Motor neuron (in vitro differentiated cells): ENCODE measurements around the gene KCNA3. TPM values are rescaled to one million over a fixed set of nuclear protein-coding genes. Genes with fewer than 3 reads are reported as not detected.

Source experiments
- ATAC-seq, 8 experiments: fragments of 200-7000 bp; cut with Tn5 transposase; replicated peaks in 6 of 8; 2 replicates each; pipeline ENCODE4 v1.8.0; 2021; ENCODE audit warnings: mild to moderate bottlenecking in 8 of 8, moderate library complexity in 8 of 8
- H3K27ac ChIP-seq, 2 donors: fragments of 250-450 bp; sonication (Bioruptor Pico); 2 replicates each; pipeline ENCODE4 v1.9.0; 2021; ENCODE audit warnings: antibody characterized with exemption in 2 of 2, mild to moderate bottlenecking in 2 of 2, moderate library complexity in 1 of 2
- H3K4me1 ChIP-seq, 2 donors: fragments of 250-450 bp; sonication (Bioruptor Pico); replicated peaks in 1 of 2; 2 replicates each; pipeline ENCODE4 v1.6.1; 2021; ENCODE audit warnings: antibody characterized with exemption in 2 of 2, mild to moderate bottlenecking in 2 of 2, moderate library complexity in 1 of 2
- H3K4me3 ChIP-seq, 5 donors: fragments of 250-450 bp; sonication (Bioruptor Pico); 2 replicates each; pipeline ENCODE4 v1.9.0; 2021; ENCODE audit warnings: antibody characterized with exemption in 5 of 5, mild to moderate bottlenecking in 5 of 5, moderate library complexity in 4 of 5
- WGBS, 10 experiments: fragments of 450-650 bp; shearing (Covaris generic); methylation state at CpG; one replicate each; pipeline ENCODE4 v1.0.0; 2022; 5-methylcytosine and 5-hydroxymethylcytosine counted together
- in situ Hi-C, 9 experiments: fragments of 400-800 bp; cut with MboI; loops; one replicate each; pipeline ENCODE4 v1.15.0; 2021; ENCODE audit warnings: low sequenced_read_pairs in 9 of 9, low pct_unique_long_range_greater_than_20kb in 2 of 9; ENCODE audit not compliant: unreplicated experiment in 9 of 9
- total RNA-seq, 8 experiments: library from RNA; unstranded; fragments of 300-600 nt; gene quantifications; 2 replicates each; pipeline versions ENCODE4 v1.2.3 to v1.2.4, GENCODE V29; 2022

Gene KCNA3
- total RNA-seq, 8 experiments from 2014 or later: 0.10 to 4.3 (median 3.8) TPM; not detected in 2

DNA sequence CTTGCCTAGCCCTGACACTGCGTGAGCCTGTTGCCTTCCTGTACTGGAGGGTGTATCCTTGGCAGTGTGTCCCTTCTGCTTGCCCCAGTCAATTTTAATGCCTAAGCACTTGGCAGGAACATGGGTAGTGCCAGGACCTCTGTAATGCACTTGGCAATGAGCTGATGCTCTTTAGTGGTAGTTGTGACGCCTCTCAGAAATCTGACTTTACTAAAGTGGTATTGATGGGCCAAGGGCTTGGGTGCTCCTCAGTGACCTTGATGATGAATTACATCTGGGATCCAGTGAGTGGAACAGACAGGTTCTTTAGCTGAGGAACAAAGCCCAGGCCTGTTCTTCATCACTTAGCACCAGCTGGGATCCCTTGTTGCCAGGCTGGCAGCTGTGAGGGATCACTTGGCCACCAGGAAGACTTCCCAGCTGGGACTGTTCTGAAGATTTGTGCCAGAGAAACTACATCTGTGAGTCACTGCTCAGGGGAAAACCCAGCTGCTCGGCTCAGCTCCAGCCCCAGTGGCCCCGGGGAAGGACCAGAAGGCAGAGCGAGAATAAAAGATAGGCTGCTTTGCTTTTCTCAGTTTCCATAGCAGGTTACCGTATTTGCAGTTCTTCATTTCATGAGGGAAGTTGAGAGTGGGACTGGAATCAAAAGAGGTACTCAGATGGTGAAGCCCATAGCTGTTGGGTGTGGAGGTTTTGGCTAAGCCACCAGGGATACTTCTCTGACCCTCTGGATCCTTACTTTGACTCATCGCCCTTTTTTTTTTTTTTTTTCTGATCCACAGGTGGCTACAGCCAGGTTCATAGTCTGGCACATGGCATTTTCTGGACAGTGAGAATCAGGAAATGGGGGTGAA is 40.1 kb downstream of the KCNA3 start:
- WGBS, 10 experiments: 0 to 83% (median 75%) methylated on average over 1 to 7 of the region's 7 CpGs; no CpG with 5 or more reads in 1 of the 10 experiments
- peak in 4 of 8 experiments; percentile 31 to 97 (median 77) for ATAC-seq
- in situ Hi-C loops: loop anchor here in 3 of 9 experiments (10.0 to 25.0 kb wide), 2 partner anchors 128 to 130 kb away; no protein-coding TSS in a partner anchor
- H3K4me1 ChIP-seq: no peaks in the 10 kb centered on the region
- no peak overlapping the region for H3K27ac ChIP-seq
- H3K4me3 ChIP-seq: no peak overlapping the region

DNA sequence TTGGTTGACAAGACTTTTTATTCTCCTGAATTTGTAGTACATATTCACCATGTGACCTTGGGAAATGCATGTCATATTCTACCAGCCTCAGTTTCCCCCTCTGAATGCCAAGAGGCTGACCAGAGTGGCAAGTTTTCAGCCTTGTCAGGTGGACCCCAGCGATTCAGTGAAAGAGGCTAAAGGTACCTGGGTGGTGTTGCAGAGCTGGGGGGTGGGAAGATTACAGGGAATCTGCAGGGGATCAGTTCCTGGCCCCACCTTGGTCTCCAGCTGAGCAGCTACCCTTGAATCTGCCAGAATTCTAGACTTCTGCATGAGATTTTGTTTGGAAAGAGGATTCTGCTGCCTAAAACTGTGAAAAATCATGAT is 40.7 kb downstream of the KCNA3 start:
- in situ Hi-C loops: loop anchor here in 3 of 9 experiments (10.0 to 25.0 kb wide), 2 partner anchors 128 to 131 kb away; no protein-coding TSS in a partner anchor
- Histone ChIP-seq H3K4me3 (no peak overlapping the region), H3K27ac (no peak overlapping the region), H3K4me1 (no peaks in the 10 kb centered on the region)
- 20 to 100% (median 50%) methylated on average over 1 of the region's 1 CpG; no CpG with 5 or more reads in 5 of the 10 experiments for WGBS, 10 experiments
- no peak for ATAC-seq

DNA sequence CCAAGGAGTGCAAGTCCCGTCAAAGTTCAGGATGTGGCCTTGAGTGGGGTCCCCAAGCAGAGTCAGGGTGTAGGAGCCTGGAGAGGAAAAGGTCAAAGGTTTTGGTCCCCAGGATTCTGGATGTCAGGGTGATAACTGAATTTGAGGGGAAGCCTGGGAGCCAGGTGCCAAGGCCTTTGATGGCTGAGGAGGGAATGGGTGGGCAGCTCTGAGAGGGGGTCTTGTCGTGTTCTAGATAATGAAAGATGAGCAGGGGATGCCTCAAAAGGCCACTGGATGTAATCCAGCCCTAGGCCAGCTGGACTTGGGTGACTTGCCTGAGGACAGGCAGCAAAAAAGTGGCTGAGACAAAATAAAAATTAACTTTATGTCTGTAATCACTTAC is 41.1 kb downstream of the KCNA3 start:
- Histone ChIP-seq H3K4me3 (no peak overlapping the region), H3K27ac (no peak overlapping the region), H3K4me1 (no peaks in the 10 kb centered on the region)
- ATAC-seq: no peak
- WGBS, 10 experiments: 40 to 86% (median 47%) methylated on average over 1 to 2 of the region's 2 CpGs; no CpG with 5 or more reads in 5 of the 10 experiments
- in situ Hi-C loops: loop anchor here in 3 of 9 experiments (10.0 to 25.0 kb wide), 2 partner anchors 129 to 131 kb away; no protein-coding TSS in a partner anchor

DNA sequence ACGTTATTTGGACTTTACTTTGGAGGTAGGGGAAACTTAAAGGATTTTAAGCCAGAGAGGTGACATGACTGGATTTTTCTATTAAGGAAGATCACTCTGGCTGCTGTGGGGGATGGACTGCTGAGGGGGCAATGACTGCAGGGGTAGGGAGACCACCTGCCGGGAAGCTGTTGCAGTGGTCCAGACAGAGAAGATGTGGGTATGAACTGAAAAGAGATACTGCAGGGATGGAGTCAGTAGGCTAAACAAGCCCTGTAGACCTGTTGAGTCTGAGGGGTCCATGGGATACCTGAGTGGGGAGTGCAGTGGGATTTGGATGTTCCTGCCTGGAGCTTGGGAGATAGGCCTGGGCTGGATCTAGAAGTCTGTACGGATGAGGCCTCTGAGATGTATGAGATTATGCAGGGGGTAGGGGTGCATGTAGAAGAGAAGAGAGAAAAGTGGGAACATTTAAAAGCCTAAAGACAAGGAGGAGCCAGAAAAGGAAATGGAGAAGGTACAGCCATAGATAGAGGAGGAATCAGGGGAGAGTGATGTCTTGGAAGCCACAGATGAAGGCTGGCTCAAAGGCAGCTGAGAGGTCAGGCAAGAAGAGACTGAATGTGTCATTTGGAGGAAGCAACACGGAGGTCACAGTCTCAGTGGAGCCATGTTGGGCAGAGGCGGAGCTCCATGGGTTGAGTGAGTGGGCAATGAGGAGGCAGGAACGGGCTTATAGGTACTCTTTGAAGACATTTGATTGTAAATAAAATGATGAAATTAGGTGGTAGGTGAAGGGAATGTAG is 42.7 kb downstream of the KCNA3 start:
- H3K4me1 ChIP-seq: no peaks in the 10 kb centered on the region
- H3K4me3 ChIP-seq: no peak overlapping the region
- ATAC-seq: no peak
- 8 to 87% (median 61%) methylated on average over 1 to 6 of the region's 6 CpGs for WGBS, 10 experiments
- no peak overlapping the region for H3K27ac ChIP-seq
- in situ Hi-C loops: loop anchor here in 3 of 9 experiments (10.0 to 25.0 kb wide), 2 partner anchors 130 to 133 kb away; no protein-coding TSS in a partner anchor

DNA sequence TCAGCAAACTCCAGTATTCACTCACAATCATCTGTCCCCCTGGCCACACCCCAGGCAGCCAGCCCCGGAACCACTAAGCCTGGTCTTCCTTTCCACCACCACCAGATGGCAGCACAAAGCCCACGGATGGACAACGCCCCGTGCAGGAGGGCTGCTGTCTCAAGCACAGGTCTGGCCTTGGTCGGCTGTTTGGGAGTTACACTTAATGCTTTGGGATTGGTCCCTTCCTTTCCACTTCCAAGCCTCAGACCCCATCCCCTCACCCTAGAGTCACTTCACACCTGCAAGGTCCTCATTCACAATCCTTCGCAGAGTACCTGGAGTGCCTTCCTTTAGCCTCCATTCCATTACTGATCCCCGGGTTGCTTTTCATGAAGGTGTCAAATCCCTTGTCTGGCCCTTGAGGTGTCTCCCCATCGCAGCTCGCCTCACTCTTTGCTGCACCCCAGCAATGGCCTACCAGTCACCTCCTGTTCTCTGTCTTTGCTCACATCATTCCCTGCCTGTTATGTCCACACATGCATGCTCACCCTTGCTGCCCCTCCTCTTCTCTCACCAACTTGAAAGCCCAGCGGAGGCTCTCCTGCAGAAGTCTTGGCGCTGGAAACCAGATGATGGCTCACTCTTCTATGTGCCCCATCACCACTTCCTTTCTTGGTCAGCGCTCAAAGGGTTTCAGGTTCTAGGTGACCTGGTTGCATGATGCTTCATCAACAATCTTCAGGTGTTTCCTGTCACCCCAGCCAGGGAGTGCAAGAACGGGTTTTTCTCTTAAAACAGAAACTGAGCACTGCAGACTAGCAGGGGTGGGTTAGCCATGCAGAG is 43.7 kb downstream of the KCNA3 start:
- WGBS, 10 experiments: 4 to 66% (median 54%) methylated on average over 2 to 10 of the region's 13 CpGs; no CpG with 5 or more reads in 1 of the 10 experiments
- Histone ChIP-seq H3K4me3 (no peak overlapping the region), H3K27ac (no peak overlapping the region), H3K4me1 (no peaks in the 10 kb centered on the region)
- ATAC-seq: peak; percentile 72 to 99 (median 99)
- in situ Hi-C loops: loop anchor here in 3 of 9 experiments (10.0 to 25.0 kb wide), 2 partner anchors 131 to 134 kb away; no protein-coding TSS in a partner anchor

DNA sequence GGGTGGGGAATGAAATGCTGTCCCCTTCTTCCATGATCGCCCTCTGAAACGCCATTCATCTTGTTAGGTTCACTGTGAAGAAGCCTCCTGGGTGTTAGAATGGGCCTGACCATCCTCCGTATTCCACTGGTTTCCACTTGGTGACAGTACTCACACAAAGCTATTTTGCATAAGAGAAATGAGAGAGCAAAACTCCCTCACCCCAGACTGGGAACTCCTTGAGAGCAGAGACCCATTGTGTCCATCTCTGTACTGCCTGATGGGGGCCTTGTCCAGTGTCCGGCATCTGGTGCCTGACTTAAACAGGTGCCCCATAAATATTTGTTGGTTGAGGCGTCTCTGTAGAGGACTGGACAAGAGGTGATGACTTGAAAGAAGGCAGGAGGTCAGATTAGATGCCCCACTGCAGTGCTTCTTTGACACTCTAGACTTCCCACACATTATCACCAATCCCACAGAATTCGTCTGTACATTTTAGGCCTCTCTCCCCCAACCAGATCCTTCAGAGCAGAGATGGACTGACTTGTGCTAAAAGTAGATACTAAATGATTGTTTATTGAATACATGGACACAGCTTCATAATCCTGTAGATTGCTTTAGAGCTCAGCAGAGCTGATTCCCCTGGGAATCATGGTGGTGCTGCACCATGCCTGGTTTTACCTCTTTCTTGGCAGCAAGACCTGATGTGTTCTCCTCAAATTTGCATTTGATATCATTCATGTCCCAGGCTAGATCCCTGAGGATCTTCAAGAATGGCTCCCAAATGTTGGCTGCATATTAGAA is 46.2 kb downstream of the KCNA3 start:
- Histone ChIP-seq H3K4me3 (no peak overlapping the region), H3K4me1 (no peaks in the 10 kb centered on the region), H3K27ac (no peak overlapping the region)
- 0 to 82% (median 66%) methylated on average over 1 to 6 of the region's 6 CpGs; no CpG with 5 or more reads in 3 of the 10 experiments for WGBS, 10 experiments
- in situ Hi-C loops: loop anchor here in 6 of 9 experiments (10.0 to 25.0 kb wide), 3 partner anchors 134 to 156 kb away; no protein-coding TSS in a partner anchor
- ATAC-seq: no peak

DNA sequence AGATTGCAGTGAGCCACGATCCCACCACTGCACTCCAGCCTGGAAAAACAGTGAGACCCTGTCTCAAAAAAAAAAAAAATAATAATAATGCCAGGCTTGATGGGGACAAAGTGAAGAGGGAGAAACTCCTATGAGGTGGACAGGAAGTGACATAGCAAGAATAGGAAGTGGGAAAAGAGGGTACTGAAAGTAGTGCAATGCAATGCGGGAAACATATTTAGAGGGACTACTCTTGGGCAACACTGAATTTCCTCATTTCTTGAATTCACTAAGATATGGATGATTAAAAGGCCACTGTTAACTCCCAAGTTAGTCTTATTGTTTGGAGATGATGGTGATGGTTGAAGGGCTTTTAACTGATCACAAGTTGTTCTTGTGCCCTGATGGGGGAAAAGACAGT is 47.0 kb downstream of the KCNA3 start:
- in situ Hi-C loops: loop anchor here in 6 of 9 experiments (10.0 to 25.0 kb wide), 3 partner anchors 135 to 157 kb away; no protein-coding TSS in a partner anchor
- 29 to 96% (median 79%) methylated on average over 2 of the region's 2 CpGs for WGBS, 10 experiments

DNA sequence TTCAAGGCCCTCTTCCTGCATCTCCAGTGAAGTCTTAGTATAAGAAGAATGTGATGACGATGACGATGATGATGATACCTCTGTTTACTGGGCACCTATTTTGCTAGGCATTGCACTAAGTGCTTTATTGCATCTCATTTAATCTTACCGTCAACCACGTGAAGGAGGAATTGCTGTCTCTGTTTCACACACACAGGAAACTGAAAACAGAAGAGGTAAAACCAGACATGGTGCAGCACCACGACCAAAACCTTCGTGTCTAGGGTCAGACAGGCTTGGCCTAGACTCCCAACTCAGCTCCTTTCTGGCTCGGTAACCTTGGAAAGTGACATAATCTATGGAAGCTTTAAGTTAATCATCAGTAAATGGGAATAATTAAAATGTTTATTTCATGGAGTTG is 47.9 kb downstream of the KCNA3 start:
- in situ Hi-C loops: loop anchor here in 6 of 9 experiments (10.0 to 25.0 kb wide), 3 partner anchors 135 to 158 kb away; no protein-coding TSS in a partner anchor
- Histone ChIP-seq H3K4me3 (no peak overlapping the region), H3K4me1 (no peaks in the 10 kb centered on the region), H3K27ac (no peak overlapping the region)
- ATAC-seq: no peak
- 0 to 89% (median 71%) methylated on average over 1 to 7 of the region's 7 CpGs for WGBS, 10 experiments

More for the DNA sequence above, 47.0 kb downstream of the KCNA3 start:
- H3K27ac ChIP-seq: no peak overlapping the region
- H3K4me3 ChIP-seq: no peak overlapping the region
- ATAC-seq: no peak
- H3K4me1 ChIP-seq: no peaks in the 10 kb centered on the region

Other genes starting within 250 kb of the KCNA3 start
- under 1 TPM in 4 of 8 experiments, not detected in 4; 0.13 to 0.57 (median 0.25) TPM for gene PROK1, start 223.8 kb downstream of the KCNA3 start, total RNA-seq
- gene KCNA10, start 155.8 kb downstream of the KCNA3 start, total RNA-seq: under 1 TPM in 4 of 8 experiments, not detected in 4; 0.08 to 0.43 (median 0.21) TPM
- gene KCNA2, start 68.6 kb downstream of the KCNA3 start, total RNA-seq: 1 to 10 TPM in 4 of 8 experiments, under 1 TPM in 4; 0.43 to 4.0 (median 0.97) TPM
- gene CD53, start 198.2 kb upstream of the KCNA3 start, total RNA-seq: 1 to 10 TPM in 2 of 8 experiments, under 1 TPM in 3, not detected in 3; 0.43 to 2.3 (median 0.76) TPM